ENCODE measurements around the gene ADAM33.

DNA sequence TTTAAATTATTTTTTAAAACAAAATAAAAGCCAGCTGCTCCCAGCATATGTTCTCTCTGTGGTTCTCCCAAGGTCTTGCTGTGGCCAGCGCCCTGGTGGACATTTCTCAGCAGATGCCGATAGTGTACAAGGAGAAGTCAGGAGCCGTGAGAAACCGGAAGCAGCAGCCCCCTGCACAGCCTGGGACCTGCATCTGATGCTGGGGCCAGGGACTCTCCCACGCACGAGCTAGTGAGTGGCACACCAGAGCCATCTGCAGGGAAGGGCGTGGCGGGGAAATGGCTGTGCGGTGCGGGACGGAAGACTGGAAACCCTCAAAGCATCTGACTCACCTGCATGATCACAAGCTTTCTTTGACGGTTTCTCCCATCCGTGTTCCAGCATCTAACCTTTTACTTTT, 35.2 kb downstream of the ADAM33 start:
- TF ChIP-seq, protein P1, sequence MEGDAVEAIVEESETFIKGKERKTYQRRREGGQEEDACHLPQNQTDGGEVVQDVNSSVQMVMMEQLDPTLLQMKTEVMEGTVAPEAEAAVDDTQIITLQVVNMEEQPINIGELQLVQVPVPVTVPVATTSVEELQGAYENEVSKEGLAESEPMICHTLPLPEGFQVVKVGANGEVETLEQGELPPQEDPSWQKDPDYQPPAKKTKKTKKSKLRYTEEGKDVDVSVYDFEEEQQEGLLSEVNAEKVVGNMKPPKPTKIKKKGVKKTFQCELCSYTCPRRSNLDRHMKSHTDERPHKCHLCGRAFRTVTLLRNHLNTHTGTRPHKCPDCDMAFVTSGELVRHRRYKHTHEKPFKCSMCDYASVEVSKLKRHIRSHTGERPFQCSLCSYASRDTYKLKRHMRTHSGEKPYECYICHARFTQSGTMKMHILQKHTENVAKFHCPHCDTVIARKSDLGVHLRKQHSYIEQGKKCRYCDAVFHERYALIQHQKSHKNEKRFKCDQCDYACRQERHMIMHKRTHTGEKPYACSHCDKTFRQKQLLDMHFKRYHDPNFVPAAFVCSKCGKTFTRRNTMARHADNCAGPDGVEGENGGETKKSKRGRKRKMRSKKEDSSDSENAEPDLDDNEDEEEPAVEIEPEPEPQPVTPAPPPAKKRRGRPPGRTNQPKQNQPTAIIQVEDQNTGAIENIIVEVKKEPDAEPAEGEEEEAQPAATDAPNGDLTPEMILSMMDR (conservative IDR thresholded peaks at IDR 0.05; ENCODE audit: low read length) = no peak
- no peak for TF ChIP-seq EZH2phosphoT487 (IDR thresholded peaks at IDR 0.05; ENCODE audit: borderline replicate concordance)
